ENCODE measurements around the gene OR6Q1.

Gene OR6Q1

DNA sequence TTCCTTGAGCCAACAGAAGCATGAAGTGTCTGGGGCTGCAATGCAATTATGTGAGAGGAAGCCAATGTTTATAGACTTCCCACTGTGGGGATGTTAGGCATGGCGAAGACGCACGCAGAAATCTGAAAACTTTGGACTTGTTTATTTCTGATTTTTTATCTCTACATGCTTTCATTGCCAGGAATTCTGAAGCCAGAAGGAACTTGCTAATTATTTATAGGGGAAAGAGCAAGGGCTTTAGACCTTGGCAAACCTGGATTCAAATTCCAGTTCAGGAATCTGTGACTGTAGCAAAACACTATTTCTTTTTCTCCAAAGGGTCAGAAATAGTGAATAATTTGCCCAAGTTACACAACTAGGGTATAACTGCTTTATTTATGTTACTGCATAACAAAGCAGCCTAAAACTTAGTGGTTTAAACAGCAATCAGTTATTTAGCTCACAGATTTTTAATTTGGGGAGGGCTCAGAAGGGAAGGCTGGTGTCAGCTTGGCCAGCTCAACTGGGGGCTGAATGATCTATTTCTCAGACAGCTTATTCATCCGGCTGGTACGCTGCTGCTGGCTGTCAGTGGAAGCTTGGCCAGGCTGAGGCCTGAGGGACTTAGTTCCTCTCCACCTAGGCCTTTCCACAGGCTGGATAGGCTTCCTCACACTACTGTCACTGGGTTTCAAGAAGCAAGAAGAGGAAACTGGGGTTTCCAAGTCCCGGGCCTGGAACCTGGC lies 1.9 kb upstream of the OR6Q1 start:
- TF ChIP-seq CTCF (IDR thresholded peaks at IDR 0.05; ENCODE audit: extremely low read depth, missing control alignments) = no peak
- DNase-seq (ENCODE audit: low spot score) = no peak

- DNase-seq (ENCODE audit: low spot score) = no peak
- TF ChIP-seq CTCF (IDR thresholded peaks at IDR 0.05; ENCODE audit: extremely low read depth, missing control alignments) = no peak
Measured at GRCh38 chr11:58034471-58034870, 3.7 kb downstream of the OR6Q1 start.

DNA sequence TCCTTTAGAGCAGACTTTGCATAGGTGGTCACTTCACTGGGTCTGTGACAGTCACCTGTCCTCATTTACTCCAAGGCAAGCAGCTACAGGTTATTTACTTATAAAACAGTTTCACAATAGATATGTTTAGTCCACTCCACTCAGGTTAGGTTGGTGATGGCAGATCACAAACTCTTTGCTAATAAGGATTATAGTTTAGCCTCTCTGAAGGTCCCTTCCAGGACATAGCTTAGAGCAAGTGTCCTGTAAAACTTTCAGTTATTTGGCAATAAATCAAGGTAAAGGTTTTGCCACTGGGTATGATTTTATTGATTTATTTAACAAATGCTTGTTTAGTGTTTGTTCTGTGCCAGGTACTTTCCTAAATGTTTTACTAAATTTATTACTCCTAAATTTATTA lies 8.8 kb downstream of the OR6Q1 start:
- DNase-seq (ENCODE audit: low spot score) = no peak
- TF ChIP-seq CTCF (IDR thresholded peaks at IDR 0.05; ENCODE audit: extremely low read depth, missing control alignments) = no peak

GRCh38 chr11:58043379-58043778 lies 12.6 kb downstream of the OR6Q1 start:
- no peak for DNase-seq (ENCODE audit: low spot score)
- no peak for TF ChIP-seq CTCF (IDR thresholded peaks at IDR 0.05; ENCODE audit: extremely low read depth, missing control alignments)

- no peak for TF ChIP-seq CTCF (IDR thresholded peaks at IDR 0.05; ENCODE audit: extremely low read depth, missing control alignments)
- no peak for DNase-seq (ENCODE audit: low spot score)
Measured at GRCh38 chr11:58046231-58046630, 15.5 kb downstream of the OR6Q1 start.

- DNase-seq (ENCODE audit: low spot score) = no peak
- TF ChIP-seq CTCF (IDR thresholded peaks at IDR 0.05; ENCODE audit: extremely low read depth, missing control alignments) = no peak
Measured at GRCh38 chr11:58047818-58048217, 17.1 kb downstream of the OR6Q1 start.

DNA sequence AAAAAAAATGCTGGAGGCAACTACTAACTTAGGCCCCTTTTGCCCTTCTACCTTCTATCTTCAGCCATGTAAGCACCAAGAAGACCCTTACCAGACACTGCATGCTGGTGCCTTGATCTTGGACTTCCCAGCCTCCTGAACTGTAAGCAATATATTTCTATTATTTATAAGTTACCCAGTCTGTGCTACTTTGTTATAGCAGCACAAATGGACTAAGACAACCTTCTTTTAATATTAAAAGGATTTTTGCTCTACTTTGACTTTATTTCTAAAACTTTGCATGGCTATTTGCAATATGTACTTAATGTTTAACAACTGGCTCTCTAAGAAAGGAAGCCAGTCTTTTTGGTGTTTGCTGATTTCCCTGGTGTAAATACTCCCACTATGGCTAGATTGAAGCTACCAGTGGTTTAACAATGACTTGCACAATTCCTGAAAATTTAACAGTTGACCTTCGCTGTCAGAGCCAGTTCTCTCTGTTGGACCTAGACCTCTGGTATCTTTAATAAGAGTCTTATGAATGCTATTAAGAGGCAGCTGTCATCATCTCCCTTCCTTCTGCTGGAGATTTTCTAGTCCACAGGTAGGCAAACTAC lies 25.2 kb downstream of the OR6Q1 start:
- no peak for TF ChIP-seq CTCF (IDR thresholded peaks at IDR 0.05; ENCODE audit: extremely low read depth, missing control alignments)
- no peak for DNase-seq (ENCODE audit: low spot score)

Data from GM20000 (cell line).